PC-9 (cell line): ENCODE data around the gene CDK5.

ENCODE experiments used
- CTCF ChIP-seq: fragments of 200-600 bp; sonication (generic); conservative IDR thresholded peaks from 2 replicates; pipeline ENCODE4 v1.6.1; 2017; ENCODE audit warnings: mixed run types, antibody characterized with exemption, mild to moderate bottlenecking, moderate library complexity
- EZH2 ChIP-seq: fragments of 200-600 bp; sonication (generic); IDR thresholded peaks from 2 replicates; pipeline ENCODE4 v1.8.0; 2017; ENCODE audit warnings: antibody characterized with exemption, low read depth

- TF ChIP-seq CTCF = no peak
- TF ChIP-seq EZH2 = no peak
Measured at GRCh38 chr7:151033864-151034249, 23.8 kb downstream of the CDK5 start.
